Ishikawa (cell line): ENCODE measurements around the gene IGF1R.

Experiments used
- CEBPB ChIP-seq: IDR thresholded peaks from 2 replicates; pipeline ENCODE4 v1.6.1; 2012
- CREB1 ChIP-seq: IDR thresholded peaks from 2 replicates; pipeline ENCODE4 v1.6.1; 2012; ENCODE audit warnings: low read depth
- EGR1 ChIP-seq: IDR thresholded peaks from 2 replicates; pipeline ENCODE4 v1.6.1; 2012
- EP300 ChIP-seq: IDR thresholded peaks from 2 replicates; pipeline ENCODE4 v1.6.1; 2012; ENCODE audit warnings: borderline replicate concordance
- FOXM1 ChIP-seq: IDR thresholded peaks from 2 replicates; pipeline ENCODE4 v1.6.1; 2012; ENCODE audit warnings: low read depth, borderline replicate concordance
- MAX ChIP-seq: IDR thresholded peaks from 2 replicates; pipeline ENCODE4 v1.6.1; 2012
- NFIC ChIP-seq: IDR thresholded peaks from 2 replicates; pipeline ENCODE4 v1.6.1; 2012
- RAD21 ChIP-seq: IDR thresholded peaks from 2 replicates; pipeline ENCODE4 v1.6.1; 2012; ENCODE audit warnings: low read depth
- REST ChIP-seq: IDR thresholded peaks from 2 replicates; pipeline ENCODE4 v1.6.1; 2012; ENCODE audit warnings: low read depth, mild to moderate bottlenecking
- TAF1 ChIP-seq: IDR thresholded peaks from 2 replicates; pipeline ENCODE4 v1.6.1; 2012; ENCODE audit warnings: low read depth, mild to moderate bottlenecking
- TCF12 ChIP-seq: IDR thresholded peaks from 2 replicates; pipeline ENCODE4 v1.6.1; 2012; ENCODE audit warnings: low read depth
- TEAD4 ChIP-seq: IDR thresholded peaks from 2 replicates; pipeline ENCODE4 v1.6.1; 2012
- USF1 ChIP-seq: IDR thresholded peaks from 2 replicates; pipeline ENCODE4 v1.6.1; 2012
- YY1 ChIP-seq: IDR thresholded peaks from 2 replicates; pipeline ENCODE4 v1.6.1; 2012; ENCODE audit warnings: low read depth
- ZBTB7A ChIP-seq: IDR thresholded peaks from 2 replicates; pipeline ENCODE4 v1.6.1; 2012; ENCODE audit warnings: low read depth

IGF1R gene

GRCh38 chr15:98677345-98678059, 29.2 kb downstream of the IGF1R start:
- TF ChIP-seq NFIC (no peak), TCF12 (no peak), RAD21 (no peak), EP300 (no peak), TEAD4 (no peak), REST (no peak), FOXM1 (no peak), USF1 (no peak), CEBPB (no peak), MAX (no peak), YY1 (no peak), CREB1 (no peak), TAF1 (no peak), ZBTB7A (no peak), EGR1 (no peak)

GRCh38 chr15:98678484-98678883, 30.1 kb downstream of the IGF1R start:
- TF ChIP-seq CEBPB, result no peak
- TF ChIP-seq RAD21, result no peak
- TF ChIP-seq TAF1, result no peak
- no peak for TF ChIP-seq ZBTB7A
- no peak for TF ChIP-seq REST
- no peak for TF ChIP-seq MAX
- no peak for TF ChIP-seq TCF12
- no peak for TF ChIP-seq NFIC
- TF ChIP-seq TEAD4, result no peak
- no peak for TF ChIP-seq YY1
- TF ChIP-seq USF1, result no peak
- TF ChIP-seq EP300, result no peak
- no peak for TF ChIP-seq CREB1
- TF ChIP-seq FOXM1, result no peak
- no peak for TF ChIP-seq EGR1

GRCh38 chr15:98681061-98681460, 32.7 kb downstream of the IGF1R start:
- TF ChIP-seq NFIC (no peak), ZBTB7A (no peak), REST (no peak), EGR1 (no peak), YY1 (no peak), FOXM1 (no peak), CEBPB (no peak), USF1 (no peak), MAX (no peak), EP300 (no peak), TAF1 (no peak), TEAD4 (no peak), TCF12 (no peak), RAD21 (no peak)
